Activated CD8-positive, alpha-beta memory T cell treated with anti-CD3 and anti-CD28 coated beads, Interleukin-2, amount 50 U/mL, for 48 hours (primary cell): ENCODE data around the gene WWOX.

ENCODE experiments used
- DNase-seq: peaks from one replicate; pipeline ENCODE4 v3.0.0-alpha.2; 2020

Gene WWOX

GRCh38 chr16:79093554-79093967 lies 994.1 kb downstream of the WWOX start:
- no peak for DNase-seq

- no peak for DNase-seq
Observed at GRCh38 chr16:79096246-79096645, 996.8 kb downstream of the WWOX start.

DNA sequence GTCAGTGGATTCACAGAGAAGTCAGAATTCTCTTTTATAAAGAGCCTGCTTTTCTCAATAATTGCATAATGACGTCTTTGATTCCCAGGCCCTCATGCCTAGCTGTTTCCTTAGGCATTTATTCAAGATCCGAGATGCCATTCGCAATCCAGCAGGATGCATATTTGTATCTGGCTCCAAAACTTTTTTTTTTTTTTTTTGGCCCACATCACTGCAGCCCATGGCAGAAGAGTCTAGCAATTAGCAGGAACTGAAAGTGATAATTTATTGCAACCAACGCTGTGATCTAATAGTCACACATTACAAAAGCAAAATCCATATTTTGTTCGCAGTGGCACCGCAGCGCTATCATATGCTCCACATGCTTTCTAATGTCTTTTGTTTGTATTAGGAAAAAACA lies 997.7 kb downstream of the WWOX start:
- DNase-seq = no peak

GRCh38 chr16:79097771-79098170 lies 998.3 kb downstream of the WWOX start:
- no peak for DNase-seq

DNA sequence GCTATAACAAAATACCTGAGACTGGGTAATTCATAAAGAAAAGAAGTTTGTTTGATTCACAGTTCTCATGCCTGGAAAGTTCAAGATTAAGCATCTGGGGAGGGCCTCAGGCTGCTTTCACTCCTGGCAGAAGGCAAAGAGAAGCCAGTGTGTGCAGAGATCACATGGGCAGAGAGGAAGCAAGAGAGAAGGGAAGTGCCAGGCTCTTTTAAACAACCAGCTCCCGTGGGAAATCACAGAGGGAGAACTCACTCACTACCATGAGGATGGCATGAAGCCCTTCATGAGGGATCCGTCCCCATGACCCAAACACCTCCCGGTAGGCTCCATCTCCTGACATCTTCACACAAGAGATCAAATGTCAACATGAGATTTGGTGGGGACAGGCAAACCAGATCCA lies 999.5 kb downstream of the WWOX start:
- no peak for DNase-seq

DNA sequence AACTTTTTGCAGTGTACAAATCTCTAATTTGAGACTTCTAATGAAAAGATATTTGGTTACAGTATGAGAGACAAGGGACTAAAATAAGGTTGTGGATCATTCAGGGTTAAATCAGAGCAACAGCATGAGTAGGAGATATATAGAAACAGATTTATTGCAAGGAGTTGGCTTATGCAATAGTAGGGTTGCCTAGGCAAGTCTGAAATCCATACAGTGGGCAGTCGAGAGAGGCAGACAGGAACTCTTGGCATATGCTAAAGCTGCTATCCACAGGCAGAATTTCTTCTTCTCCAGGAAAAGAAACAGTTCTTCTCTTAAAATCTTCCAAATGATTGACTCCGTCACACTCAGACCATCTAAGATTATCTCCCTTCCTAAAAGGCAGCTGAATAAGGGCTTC lies 1000.3 kb downstream of the WWOX start:
- DNase-seq = no peak

DNA sequence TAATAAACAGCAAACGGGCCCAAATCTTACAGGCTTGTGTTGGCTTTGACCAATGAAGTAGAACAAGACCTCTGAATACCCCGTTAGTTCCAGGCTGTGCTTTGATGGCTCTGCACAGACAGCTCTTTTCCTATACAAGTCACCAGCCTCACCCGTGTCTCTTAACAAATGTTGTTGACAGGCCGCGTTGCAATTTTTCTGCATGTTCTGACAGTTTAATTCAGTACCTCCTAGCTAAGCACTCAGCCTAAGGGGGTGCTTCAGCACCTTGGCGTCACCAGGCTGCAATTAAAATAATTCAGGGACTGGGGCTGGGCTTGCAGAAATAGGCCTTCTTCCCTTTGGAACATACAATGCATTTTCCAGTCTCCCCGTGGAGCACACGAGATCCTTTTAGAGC lies 1001.0 kb downstream of the WWOX start:
- DNase-seq = no peak

GRCh38 chr16:79101491-79101890 lies 1002.0 kb downstream of the WWOX start:
- DNase-seq = no peak

- no peak for DNase-seq
Observed at GRCh38 chr16:79104567-79104966, 1005.1 kb downstream of the WWOX start.

GRCh38 chr16:79107301-79107700 lies 1007.8 kb downstream of the WWOX start:
- no peak for DNase-seq

GRCh38 chr16:79109771-79110170 lies 1010.3 kb downstream of the WWOX start:
- DNase-seq = no peak

GRCh38 chr16:79110242-79110641 lies 1010.8 kb downstream of the WWOX start:
- no peak for DNase-seq

GRCh38 chr16:79110953-79111352 lies 1011.5 kb downstream of the WWOX start:
- no peak for DNase-seq

- no peak for DNase-seq
Observed at GRCh38 chr16:79112462-79112861, 1013.0 kb downstream of the WWOX start.

DNA sequence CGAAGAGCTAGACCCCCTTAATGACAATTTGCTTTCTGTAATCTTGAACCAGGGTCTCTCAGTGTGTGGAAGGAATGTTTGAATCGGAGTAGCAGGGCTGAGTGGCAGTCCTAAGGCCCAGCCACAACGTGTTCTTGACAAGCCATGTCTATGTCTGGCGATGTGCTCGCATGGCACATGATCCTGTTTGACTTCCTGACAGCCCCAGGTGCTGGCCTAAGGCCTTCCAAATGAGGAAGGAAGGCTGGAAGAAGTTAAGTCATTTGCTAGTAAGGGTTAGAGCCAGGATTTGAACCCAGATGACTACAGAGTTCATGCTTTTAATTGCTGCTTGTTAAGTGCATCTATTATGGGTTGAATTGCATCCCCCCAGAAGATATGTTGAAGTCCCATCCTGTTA lies 1014.4 kb downstream of the WWOX start:
- DNase-seq = no peak

- DNase-seq = no peak
Observed at GRCh38 chr16:79114759-79115158, 1015.3 kb downstream of the WWOX start.

- no peak for DNase-seq
Observed at GRCh38 chr16:79121906-79122305, 1022.5 kb downstream of the WWOX start.

- DNase-seq = no peak
Observed at GRCh38 chr16:79122343-79122742, 1022.9 kb downstream of the WWOX start.

DNA sequence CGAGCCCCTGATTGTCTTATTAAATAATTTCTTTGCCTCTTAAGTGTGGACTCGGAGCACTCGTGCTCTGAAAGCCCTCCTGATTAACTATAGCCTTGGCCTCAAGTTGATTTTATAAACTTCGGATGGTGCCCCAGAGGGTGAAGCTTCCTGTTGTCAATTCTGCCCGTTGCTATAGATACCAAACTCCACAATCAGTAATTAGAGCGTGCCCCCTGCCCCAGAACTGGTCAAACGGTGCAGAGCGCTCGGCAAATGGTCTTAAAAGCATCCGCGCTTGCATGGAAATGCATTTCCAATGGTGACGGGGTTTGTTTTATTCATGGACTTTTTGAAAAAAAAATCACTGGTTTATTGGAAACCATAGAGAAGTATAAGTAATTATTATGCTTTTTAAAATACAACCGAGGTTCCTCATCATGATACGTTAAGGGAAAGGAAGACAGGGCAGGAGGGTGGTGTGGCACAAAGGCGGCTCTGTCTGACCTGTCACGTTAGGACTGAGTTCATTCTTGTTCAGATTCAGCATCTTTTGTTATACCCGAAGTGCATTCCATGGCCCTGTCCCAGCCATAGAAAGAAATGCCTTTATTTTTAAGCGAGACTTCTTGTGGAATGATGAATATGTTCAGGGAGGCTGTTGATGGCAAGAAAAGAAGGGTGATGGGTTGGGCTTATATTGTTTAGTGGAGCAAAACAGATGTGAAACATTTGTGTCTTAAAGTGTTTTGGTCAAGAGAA lies 1024.7 kb downstream of the WWOX start:
- DNase-seq = no peak

DNA sequence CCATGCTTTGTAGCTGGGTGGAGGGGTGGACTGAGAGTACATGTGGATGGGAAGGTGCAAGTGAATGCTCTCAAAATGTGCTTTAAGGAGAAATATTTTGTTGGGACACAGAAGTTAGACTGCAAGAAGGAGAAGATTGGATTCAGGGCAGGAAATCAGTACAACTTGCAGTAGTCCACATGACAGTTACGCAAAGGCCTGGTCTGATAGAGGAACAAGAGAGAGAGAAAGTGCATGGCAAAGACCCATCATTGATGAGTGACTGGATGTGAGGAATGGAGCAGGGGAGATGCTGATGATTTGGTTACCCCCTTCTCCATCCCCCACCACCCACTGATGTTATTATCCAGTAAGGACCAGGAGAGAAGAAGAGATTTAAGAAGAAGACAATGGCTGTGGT lies 1028.3 kb downstream of the WWOX start:
- DNase-seq = no peak

- no peak for DNase-seq
Observed at GRCh38 chr16:79128706-79129105, 1029.3 kb downstream of the WWOX start.

DNA sequence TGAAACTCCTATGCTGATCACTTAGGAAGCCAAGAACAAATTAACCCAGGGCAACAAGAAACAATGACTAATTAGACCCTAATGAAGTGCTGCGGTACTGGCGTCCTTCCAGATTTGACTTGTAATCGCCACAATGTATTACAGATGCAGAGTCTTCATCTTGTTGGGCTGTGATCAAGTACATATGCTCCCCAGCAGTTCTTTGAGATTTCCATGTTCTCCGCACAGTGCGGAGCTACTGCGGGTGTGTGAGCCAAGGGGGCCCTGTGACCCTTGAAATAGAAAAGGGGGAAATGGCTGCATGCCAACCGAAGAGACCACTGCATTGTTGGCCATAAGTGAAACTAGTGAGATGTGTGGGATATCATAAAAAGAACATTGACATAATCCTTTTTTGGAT lies 1031.2 kb downstream of the WWOX start:
- no peak for DNase-seq

GRCh38 chr16:79131321-79132075 lies 1032.0 kb downstream of the WWOX start:
- DNase-seq = no peak

- no peak for DNase-seq
Observed at GRCh38 chr16:79132701-79133100, 1033.2 kb downstream of the WWOX start.

- no peak for DNase-seq
Observed at GRCh38 chr16:79134300-79134699, 1034.8 kb downstream of the WWOX start.
